Umbilical cord (tissue), 2 donors: ENCODE results near the gene EAF1. TPM values are rescaled to one million over a fixed set of nuclear protein-coding genes. Genes with fewer than 3 reads are reported as not detected.
A peak's percentile ranks its signal among the peaks of the same experiment; 100 is the strongest.
"Not testable (repeated sequence)": the region's sequence is repeated elsewhere in the genome, so short reads cannot be mapped to it uniquely, and the experiment has no call there.

Experiments used
- DNase-seq: peaks from one replicate; pipeline ENCODE4 v3.0.0-alpha.2; 2015; ENCODE audit warnings: low spot score
- total RNA-seq: library from RNA; depleted of rRNA; stranded (reverse); fragments of >200 nt; gene quantifications from one replicate; pipeline ENCODE4 v1.2.3, GENCODE V29; 2014; ENCODE audit warnings: low replicate concordance; ENCODE audit not compliant: insufficient read depth

The EAF1 gene
- total RNA-seq, 1 donor from 2014 or later, result 9.4 TPM

GRCh38 chr3:15451216-15452113, 24.1 kb downstream of the EAF1 start:
- DNase-seq, result no peak

- DNase-seq, result no peak
These were observed 24.8 kb downstream of the EAF1 start for GRCh38 chr3:15452156-15452555.

GRCh38 chr3:15452961-15453360, 25.6 kb downstream of the EAF1 start:
- DNase-seq, result no peak

GRCh38 chr3:15453501-15453900, 26.1 kb downstream of the EAF1 start:
- DNase-seq, result no peak

DNA sequence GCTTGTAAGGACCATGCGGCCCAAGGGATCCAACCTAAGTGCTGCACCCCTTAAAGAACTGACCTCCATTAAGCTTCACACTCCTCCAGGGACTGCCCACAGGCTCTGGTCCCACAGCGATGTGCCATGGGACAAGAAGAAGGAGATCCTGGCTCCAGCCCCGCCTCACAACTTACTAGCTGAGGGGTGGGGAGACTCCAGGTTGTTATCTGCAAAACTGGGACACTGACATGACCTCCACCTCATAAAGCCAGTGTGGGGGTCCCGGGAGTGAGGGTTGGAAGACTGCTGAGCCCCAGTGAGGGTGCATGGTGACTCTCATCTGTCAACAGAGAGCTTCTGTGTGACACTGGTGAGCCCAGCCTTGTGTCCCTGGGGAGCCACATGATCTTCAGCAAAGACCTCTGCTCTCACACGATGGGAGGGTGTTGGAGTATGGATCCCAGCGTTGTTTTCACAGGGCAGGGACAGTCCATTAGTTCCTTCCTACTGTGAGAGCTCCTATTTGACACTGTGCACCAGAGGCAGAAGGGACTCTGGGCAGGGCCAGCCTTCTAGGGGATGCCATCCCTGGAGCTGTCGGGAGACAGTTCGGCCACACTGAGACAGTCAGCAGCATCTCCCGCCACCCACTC, 26.7 kb downstream of the EAF1 start:
- DNase-seq, result no peak

GRCh38 chr3:15454965-15455364, 27.6 kb downstream of the EAF1 start:
- DNase-seq, result no peak

DNA sequence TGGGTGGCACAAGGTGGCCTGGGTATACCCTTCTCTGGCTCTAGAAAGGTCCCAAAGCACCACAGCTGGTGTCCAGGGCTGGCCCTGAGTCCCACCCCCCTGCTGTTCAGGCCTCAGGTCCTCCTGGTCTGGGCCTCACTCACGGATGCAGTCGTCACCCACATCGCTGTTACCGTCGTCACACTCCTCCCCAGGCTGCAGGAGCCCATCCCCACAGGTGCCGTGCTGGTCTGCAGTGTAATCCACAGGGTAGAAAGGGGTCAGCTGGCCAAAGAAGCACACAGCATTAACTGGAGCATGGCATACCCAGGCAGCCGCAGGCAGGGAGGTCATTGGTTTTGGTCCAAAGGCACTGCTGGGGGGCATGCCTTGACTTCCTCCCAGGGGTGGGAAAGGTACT, 28.4 kb downstream of the EAF1 start:
- DNase-seq, result no peak

- DNase-seq, result no peak
These were observed 28.9 kb downstream of the EAF1 start for GRCh38 chr3:15456321-15456720.

- DNase-seq, result not testable (repeated sequence)
These were observed 29.5 kb downstream of the EAF1 start for GRCh38 chr3:15456915-15457314.

- no peak for DNase-seq
These were observed 30.9 kb downstream of the EAF1 start for GRCh38 chr3:15458212-15458780.

GRCh38 chr3:15460891-15461531, 33.6 kb downstream of the EAF1 start:
- no peak for DNase-seq

DNA sequence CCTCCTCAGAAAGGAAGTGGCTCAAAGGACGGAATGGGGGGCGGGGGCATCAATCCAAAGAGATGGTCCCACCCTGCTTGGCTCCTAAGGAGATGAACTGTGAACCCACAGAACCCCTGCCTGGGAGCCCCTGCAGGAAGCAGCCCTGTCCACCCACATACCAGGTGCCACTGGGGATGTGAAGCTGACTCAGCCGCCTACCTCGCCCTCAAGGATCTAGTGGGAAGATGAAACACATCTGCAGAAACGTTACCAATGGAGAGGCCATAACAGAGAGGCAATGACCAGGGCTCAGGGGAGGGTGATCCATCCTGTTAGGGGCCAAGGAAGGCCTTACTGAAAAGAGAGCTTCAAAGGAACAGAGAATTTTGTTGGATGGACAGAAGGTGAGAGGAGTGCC, 35.1 kb downstream of the EAF1 start:
- DNase-seq, result no peak

DNA sequence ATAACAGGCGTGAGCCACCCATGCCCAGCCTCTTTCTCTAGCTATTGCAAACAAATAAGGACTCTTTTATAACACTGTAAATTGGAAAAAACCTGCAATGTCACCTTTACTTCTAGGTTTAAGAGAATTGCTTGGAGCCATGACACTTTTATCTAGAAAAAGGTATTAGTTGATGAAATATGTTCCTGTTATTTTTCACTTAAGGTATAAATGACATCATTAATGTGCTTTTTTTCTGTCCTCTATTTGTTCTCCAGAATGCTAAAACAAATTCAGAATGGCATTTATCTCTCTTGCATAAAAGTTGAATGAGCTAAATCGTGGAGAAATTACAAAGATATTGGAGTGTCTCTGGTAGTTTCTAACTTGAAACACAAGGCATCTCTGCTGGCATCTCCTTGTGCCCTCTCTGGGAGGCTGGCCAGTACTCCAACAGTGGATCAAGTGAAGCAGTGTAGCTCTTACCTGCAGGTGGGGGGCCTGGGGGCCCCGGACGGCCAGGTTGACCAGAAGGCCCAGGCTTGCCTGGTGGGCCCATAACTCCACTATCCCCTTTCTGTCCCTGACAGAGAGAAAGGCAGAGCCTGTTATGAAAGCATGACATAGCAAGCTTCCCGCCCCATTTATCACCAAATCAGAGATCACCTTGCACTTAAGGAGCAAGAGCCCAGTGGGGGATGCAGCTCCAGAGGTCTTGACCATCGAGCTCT, 38.6 kb downstream of the EAF1 start:
- DNase-seq, result no peak

- peak; percentile 17 for DNase-seq
These were observed 40.1 kb downstream of the EAF1 start for GRCh38 chr3:15467227-15468181.

- no peak for DNase-seq
These were observed 42.9 kb downstream of the EAF1 start for GRCh38 chr3:15470261-15470660.

GRCh38 chr3:15470849-15471248, 43.5 kb downstream of the EAF1 start:
- DNase-seq, result no peak

- no peak for DNase-seq
These were observed 44.5 kb downstream of the EAF1 start for GRCh38 chr3:15471861-15472260.

GRCh38 chr3:15475161-15475560, 47.8 kb downstream of the EAF1 start:
- DNase-seq, result no peak

DNA sequence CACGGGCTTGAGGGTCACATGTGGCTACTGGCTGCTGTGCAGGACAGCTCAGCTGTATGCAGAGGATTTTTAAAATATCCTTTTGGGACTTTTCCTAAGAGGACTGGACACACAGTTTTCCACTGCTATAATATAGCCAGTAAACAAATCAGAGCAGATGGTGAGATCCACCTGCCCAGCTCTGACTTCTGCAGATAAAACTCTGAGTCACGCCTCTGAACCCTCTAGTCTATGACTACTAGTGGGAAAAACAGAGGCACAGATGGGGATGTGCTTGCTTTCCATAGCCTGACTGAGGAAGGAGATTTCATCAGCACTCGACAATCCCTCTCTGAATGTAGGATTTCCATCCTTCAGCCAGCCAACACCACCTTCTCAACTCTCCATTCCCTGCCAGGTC, 49.0 kb downstream of the EAF1 start:
- no peak for DNase-seq

GRCh38 chr3:15477951-15478639, 50.7 kb downstream of the EAF1 start:
- no peak for DNase-seq
